GM03348 (cell line): ENCODE measurements around the gene CDC37.

Experiments
- DNase-seq: peaks from one replicate; pipeline ENCODE4 v3.0.0; 2012; ENCODE audit warnings: low spot score

CDC37 gene

DNA sequence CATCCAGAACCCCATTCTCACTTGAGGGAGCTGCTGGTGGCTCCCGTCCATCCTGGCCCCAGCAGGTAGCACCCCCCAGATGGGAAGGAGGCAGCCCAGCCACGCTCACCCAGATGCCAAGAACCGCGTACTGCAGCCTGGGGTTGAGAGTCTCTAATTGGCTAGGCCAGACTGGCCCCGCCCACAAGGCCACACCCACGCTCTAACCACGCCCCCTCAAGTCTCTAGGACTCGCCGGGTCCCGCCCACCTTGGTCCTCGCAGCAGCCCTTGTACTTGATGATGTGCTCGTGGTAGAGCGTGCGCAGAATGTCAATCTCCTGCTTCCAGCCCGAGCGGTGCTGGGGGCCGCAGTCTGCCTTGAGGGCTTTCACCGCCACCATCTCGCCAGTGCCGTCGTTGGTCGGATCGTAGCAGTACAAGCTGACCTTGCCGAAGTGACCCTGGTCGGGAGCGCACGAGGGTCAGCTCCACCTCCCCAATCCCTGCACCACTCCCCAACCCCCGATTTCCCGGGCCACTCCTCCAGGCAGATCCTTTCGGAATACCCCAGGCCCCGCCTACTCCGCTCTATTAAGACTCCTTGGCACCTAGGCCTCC, 49.5 kb downstream of the CDC37 start:
- peak; percentile 49 for DNase-seq

GRCh38 chr19:10352764-10353671, 50.3 kb downstream of the CDC37 start:
- no peak for DNase-seq

DNA sequence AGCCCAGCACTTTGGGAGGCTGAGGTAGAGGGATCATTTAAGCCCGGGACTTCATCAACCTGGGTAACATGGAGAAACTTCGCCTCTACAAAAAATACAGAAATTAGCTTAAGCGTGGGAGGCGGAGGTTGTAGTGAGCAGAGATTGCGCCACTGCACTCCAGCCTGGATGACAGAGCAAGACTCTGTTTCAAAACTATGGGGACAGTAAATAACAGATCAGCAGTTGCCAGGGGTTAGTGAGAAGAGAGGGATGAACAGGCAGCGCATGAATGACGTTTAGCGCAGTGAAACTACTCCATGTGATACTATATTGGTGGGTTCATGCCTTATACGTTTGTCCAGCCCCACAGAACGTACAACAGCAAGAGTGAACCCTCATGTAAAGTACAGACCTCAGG, 56.8 kb downstream of the CDC37 start:
- no peak for DNase-seq

GRCh38 chr19:10344780-10345179, 58.6 kb downstream of the CDC37 start:
- DNase-seq: no peak

DNA sequence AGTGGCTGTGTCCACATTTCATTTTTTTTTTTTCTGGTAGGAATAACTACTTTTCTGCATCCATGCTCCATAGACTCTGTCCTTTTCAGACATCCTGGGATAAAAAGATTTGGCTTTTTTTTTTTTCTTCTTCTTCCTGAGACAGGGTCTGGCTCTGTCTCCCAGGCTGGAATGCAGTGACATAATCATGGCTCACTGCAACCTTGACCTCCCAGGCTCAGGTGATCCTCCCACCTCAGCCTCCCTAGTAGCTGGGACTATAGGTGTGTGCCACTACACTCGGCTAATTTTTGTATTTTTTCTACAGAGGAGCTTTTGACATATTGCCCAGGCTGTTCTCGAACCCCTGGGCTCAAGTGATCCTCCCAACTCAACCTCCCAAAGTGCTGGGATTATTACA, 59.8 kb downstream of the CDC37 start:
- no peak for DNase-seq
